Stimulated activated CD8-positive, alpha-beta memory T cell treated with anti-CD3 and anti-CD28 coated beads, Interleukin-12 subunit alpha, Interleukin-12 subunit beta, amount 100 ng/mL, for 4 hours (primary cell): ENCODE results near the gene SPEN.
"Not testable (repeated sequence)": the region's sequence is repeated elsewhere in the genome, so short reads cannot be mapped to it uniquely, and the experiment has no call there.

Experiments used
- DNase-seq: peaks from one replicate; pipeline ENCODE4 v3.0.0-alpha.2; 2020; ENCODE audit warnings: low read depth

Gene SPEN

DNA sequence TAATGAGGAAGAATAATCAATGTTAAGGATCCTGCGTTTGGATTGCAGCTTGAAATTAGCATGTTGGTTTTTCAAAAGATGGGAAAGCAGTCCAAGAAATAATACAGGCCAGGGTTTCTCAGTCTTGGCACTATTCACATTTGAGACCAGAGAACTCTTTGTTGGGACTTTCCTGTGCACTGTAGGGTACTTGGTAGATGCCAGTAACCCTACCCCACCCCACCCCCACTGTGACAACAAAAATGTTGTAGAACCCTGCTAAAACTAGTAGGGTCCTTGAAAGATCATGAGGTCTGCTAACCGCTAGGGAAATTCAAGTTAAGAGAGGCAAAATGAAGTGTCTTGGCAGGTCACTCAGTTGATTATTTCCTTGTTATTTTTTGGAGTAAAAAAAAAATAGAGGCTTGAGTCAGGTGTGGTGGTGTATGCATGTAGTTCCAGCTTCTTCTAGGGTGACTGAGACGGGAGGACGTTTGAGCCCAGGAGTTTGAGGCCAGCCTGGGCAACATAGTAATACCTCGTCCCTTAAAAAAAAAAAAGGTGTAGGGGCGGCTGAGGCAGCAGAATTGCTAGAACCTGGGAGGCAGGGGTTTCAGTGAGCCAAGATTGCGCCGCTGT is 53.3 kb downstream of the SPEN start:
- DNase-seq, result no peak

GRCh38 chr1:15902882-15903281 is 55.4 kb downstream of the SPEN start:
- no peak for DNase-seq

DNA sequence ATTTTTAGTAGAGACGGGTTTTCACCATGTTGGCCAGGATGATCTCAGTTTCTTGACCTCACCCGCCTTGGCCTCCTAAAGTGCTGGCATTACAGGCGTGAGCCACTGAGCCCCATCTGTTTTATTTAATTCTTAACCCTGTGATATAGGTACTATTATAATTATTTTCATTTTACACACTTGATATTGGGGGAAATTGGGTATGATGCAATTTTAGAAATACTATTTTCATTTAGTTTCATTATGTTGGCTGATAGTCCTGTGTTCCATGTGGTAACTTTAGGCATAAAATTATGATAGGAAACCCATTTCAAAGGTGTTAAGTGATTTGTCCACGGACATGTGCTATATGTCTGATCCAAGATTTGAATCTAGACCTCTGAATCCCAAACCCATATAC is 61.1 kb downstream of the SPEN start:
- DNase-seq, result no peak

- no peak for DNase-seq
Observed at GRCh38 chr1:15911141-15911540, 63.6 kb downstream of the SPEN start.

DNA sequence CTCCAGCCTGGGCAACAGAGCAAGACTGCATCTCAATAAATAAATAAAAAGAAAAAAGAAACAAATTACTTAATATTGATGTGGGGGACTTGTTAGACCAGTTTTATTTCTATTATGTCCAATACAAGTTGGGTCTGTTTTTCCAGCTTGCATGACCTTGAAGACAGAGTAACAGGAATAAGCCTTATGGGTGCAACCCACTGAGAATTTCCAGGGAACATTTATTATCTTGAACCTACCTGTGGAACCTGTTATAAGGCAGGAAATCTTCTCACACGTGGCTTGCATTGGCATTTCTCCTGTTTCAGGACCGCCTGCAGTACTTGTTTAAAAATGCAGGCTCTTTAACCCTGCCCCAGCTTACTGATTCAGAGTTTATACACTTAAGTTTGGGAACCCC is 64.4 kb downstream of the SPEN start:
- DNase-seq, result no peak

DNA sequence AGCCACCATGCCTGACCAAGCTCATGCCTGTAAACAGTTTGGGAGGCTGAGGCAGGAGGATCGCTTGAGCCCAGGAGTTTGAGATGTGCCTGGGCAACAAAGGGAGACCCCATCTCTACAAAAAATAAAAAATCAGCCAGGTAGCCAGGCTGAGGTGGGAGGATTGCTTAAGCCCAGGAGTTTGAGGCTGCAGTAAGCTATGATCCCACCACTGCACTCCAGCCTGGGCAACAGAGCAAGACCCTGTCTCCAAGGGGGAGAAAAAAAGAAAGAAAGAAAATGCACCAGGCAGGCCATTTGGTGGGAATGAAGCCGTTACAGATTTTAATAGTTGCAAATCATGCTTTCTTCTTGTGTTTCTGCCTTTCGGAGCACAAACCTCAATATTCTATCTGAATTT is 66.1 kb downstream of the SPEN start:
- not testable (repeated sequence) for DNase-seq

GRCh38 chr1:15915991-15916390 is 68.5 kb downstream of the SPEN start:
- no peak for DNase-seq

- no peak for DNase-seq
Observed at GRCh38 chr1:15916417-15916816, 68.9 kb downstream of the SPEN start.

DNA sequence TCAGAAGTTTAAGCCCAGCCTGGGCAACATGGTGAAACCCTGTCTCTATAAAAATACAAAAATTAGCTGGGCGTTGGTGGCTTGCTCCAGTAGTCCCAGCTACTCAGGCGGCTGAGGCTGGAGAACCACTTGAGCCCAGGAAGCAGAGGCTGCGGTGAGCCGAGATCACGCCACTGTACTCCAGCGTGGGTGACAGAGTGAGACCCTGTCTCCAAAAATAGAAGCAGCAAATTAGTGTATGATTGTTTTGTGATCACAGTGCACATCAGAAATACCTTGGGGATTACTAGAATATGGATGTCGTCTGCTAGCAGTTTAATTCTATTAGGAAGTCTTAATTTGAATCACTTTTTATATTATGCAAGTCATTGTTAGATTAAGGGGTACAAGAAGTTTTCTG is 69.4 kb downstream of the SPEN start:
- DNase-seq, result no peak

DNA sequence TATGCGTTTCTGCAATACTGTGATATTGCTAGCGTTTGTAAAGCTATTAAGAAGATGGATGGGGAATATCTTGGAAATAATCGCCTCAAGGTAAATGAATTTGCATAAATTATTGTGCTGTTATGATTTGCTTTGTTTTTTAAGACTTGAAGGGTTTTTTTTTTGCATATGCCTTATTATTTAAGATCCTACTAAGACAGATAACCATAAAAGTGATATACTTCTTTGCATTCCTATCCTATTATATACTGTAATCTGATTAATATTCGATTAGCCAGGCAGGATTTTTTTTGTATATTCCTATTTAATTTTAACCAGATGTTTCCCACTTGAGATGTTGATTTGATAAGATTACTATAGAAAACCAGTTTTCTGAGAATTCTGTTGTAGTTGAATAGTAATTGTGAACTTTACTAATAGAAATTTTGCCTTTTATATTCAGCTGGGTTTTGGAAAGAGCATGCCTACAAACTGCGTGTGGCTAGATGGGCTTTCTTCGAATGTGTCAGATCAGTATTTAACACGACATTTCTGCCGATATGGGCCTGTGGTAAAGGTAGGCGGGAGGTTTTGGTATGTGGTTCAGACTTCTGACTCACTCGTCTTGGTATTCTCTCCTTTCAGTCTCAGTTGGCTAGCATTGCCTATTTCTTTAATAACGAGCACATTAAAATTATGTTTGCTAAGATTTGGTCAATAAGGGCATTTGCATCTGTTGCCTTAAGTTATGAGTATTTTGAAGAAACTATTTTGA is 71.6 kb downstream of the SPEN start:
- peak; percentile 42 for DNase-seq

- DNase-seq, result no peak
Observed at GRCh38 chr1:15923241-15923640, 75.7 kb downstream of the SPEN start.

DNA sequence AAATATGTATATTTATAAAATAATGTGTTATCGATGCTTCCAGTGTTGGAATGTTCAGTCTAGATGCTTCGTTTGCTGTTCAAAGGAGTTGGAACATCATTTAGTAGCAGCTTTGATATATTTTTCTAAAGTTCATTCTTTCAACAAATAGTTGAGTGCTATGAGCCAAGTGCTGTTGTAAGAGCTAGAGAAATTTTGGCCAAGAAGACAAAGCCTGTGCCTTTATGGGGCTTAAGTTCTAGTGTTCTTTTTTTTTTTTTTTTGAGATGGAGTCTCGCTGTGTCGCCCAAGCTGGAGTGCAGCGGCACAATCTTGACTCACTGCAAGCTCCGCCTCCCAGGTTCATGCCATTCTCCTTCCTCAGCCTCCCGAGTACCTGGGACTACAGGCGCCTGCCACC is 78.9 kb downstream of the SPEN start:
- DNase-seq, result not testable (repeated sequence)

- DNase-seq, result no peak
Observed at GRCh38 chr1:15928971-15929965, 81.8 kb downstream of the SPEN start.

DNA sequence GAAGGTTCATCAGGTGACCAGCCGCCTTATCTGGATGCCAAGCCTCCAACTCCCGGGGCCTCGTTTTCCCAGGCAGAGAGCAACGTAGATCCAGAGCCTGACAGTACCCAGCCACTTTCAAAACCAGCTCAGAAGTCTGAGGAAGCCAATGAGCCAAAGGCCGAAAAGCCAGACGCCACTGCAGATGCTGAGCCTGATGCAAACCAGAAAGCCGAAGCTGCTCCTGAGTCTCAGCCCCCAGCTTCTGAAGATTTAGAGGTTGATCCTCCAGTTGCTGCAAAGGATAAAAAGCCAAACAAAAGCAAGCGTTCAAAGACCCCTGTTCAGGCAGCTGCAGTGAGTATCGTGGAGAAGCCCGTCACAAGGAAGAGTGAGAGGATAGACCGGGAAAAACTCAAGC is 83.9 kb downstream of the SPEN start:
- DNase-seq, result no peak

DNA sequence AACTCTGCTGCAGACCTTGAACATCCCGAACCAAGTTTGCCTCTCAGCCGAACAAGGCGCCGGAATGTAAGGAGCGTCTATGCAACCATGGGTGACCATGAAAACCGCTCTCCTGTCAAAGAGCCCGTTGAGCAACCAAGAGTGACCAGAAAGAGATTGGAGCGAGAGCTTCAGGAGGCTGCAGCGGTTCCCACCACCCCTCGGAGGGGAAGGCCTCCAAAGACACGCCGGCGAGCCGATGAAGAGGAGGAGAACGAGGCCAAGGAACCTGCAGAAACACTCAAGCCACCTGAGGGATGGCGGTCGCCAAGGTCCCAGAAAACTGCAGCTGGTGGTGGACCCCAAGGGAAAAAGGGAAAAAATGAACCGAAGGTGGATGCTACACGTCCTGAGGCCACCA is 84.4 kb downstream of the SPEN start:
- no peak for DNase-seq

DNA sequence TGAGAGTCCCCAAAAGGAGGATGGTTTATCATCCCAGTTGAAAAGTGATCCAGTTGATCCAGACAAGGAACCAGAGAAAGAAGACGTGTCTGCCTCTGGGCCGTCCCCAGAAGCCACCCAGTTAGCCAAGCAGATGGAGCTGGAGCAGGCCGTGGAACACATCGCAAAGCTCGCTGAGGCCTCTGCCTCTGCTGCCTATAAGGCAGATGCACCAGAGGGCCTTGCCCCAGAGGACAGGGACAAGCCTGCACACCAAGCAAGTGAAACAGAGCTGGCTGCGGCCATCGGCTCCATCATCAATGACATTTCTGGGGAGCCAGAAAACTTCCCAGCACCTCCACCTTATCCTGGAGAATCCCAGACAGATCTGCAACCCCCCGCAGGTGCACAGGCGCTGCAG is 85.1 kb downstream of the SPEN start:
- no peak for DNase-seq

GRCh38 chr1:15933684-15934083 is 86.2 kb downstream of the SPEN start:
- no peak for DNase-seq

GRCh38 chr1:15934211-15935055 is 86.9 kb downstream of the SPEN start:
- no peak for DNase-seq

- DNase-seq, result no peak
Observed at GRCh38 chr1:15935056-15935950, 87.8 kb downstream of the SPEN start.

GRCh38 chr1:15936025-15936424 is 88.5 kb downstream of the SPEN start:
- no peak for DNase-seq

- DNase-seq, result no peak
Observed at GRCh38 chr1:15937146-15937545, 89.6 kb downstream of the SPEN start.
